SKM-1 (cell line): ENCODE data around the gene AQP12B.

Source experiments
- DNase-seq: peaks from one replicate; lab custom pipeline; 2025; ENCODE audit not compliant: unreplicated experiment; lab: John Stamatoyannopoulos, UW

The AQP12B gene

DNA sequence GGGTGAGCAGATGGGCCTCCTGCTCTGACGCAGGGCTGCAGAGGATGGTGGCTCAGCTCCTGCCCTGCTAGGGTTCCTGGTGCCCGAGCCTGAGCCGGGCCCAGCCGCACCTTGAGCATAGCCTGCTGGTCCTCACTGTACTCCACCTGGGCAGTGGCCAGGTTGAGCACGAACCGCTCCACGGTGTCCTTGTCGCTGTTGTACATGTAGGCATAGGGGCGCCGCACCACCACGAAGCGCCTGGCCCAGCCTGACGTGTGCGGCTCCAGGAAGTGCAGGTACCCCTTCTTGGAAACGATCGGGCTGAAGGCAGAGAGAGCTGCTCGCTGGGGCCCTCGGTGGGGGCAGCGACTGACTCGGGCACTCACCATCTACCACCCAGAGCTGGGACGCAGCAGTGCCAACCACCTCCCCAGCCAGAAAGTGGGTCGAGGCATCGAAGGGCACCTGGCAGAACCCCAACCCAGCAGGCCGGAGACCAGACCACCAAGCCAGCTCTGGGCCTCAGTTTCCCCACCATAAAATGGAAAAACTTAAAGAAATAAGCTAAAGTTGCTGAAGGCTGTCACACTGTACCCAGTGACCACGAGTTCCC, 36.3 kb upstream of the AQP12B start:
- DNase-seq, result no peak

- DNase-seq, result no peak
Measured at GRCh38 chr2:240717681-240718581, 35.2 kb upstream of the AQP12B start.

- DNase-seq, result no peak
Measured at GRCh38 chr2:240717181-240717641, 34.5 kb upstream of the AQP12B start.

DNA sequence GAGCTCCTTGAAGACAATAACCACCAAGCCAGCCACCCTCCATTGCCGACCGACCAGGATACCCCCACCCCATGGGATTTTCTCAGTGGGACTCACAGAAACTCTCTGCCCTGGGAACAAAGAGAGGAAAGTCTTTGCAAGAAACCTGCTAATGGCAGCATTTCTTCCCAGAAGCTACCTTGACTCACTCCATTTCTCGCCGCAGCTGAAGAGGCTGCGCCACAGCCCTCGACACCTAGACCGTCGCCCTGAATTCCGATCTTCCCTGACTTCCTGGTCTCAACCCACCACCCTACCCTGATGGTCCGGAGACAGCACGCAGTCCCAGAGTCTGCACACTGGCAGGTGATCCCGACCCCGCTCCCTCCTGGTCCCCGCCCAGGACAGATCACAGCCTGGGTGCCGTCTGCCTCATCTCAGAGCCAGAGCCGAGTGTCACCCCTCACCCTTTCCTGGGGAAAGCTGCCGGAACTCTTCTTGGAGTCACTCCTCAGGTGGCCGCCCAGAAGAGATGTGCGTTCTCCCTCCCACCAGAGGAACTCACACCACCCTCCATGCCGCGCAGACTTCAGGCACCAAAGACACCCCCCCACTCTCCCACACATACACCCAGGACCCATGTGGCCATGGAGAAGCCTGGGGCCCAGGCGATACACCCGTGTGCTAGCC, 33.6 kb upstream of the AQP12B start:
- no peak for DNase-seq

GRCh38 chr2:240714747-240715725, 32.4 kb upstream of the AQP12B start:
- DNase-seq, result no peak

GRCh38 chr2:240713928-240714746, 31.5 kb upstream of the AQP12B start:
- DNase-seq, result no peak

- DNase-seq, result no peak
Measured at GRCh38 chr2:240713071-240713927, 30.6 kb upstream of the AQP12B start.

- DNase-seq, result no peak
Measured at GRCh38 chr2:240712121-240712520, 29.4 kb upstream of the AQP12B start.

GRCh38 chr2:240711701-240712100, 29.0 kb upstream of the AQP12B start:
- DNase-seq, result no peak

- DNase-seq, result no peak
Measured at GRCh38 chr2:240711296-240711695, 28.6 kb upstream of the AQP12B start.

GRCh38 chr2:240708457-240708856, 25.8 kb upstream of the AQP12B start:
- no peak for DNase-seq

- DNase-seq, result no peak
Measured at GRCh38 chr2:240707821-240708220, 25.1 kb upstream of the AQP12B start.

- no peak for DNase-seq
Measured at GRCh38 chr2:240707043-240707756, 24.5 kb upstream of the AQP12B start.

- no peak for DNase-seq
Measured at GRCh38 chr2:240705204-240705791, 22.6 kb upstream of the AQP12B start.

DNA sequence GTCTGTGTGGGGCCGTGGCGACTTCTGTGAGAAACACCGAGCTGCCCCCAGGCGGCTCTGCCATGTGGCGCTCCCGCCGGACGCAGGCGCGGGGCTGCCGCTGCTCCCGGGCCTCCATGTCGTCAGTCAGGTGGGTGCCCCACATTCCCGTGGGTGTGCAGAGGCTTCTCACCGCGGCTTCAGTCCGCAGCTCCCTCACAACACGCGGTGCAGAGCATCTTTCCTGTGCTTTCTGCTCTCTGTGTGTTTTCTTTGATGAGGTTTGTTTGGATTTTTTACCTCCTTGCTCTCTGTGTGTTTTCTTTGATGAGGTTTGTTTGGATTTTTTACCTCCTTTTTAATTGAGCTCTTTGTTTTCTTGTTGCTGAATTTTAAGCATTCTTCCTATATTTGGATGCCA, 22.0 kb upstream of the AQP12B start:
- no peak for DNase-seq

GRCh38 chr2:240703417-240704341, 21.0 kb upstream of the AQP12B start:
- no peak for DNase-seq

DNA sequence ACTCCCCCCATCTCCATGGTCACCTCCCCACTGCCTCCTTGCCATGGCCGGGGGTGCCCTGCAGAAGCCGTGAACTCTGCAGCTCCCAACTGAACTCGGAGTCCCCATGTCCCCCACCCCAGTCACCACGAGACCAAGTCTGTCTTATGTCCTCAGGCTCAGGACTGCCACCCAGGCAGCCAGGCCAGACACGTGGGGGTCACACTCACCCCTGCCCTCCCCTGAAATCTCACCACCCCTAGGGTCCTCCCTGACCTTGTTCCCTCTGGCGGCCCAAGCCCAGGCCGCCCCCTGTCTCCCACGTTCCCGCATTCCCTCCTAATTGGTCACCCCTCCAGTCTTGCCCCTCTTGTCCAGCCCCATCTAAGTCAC, 19.9 kb upstream of the AQP12B start:
- no peak for DNase-seq
